ENCODE measurements around the gene GPR84.
"Not testable (repeated sequence)": the region's sequence is repeated elsewhere in the genome, so short reads cannot be mapped to it uniquely, and the experiment has no call there.

Gene GPR84

DNA sequence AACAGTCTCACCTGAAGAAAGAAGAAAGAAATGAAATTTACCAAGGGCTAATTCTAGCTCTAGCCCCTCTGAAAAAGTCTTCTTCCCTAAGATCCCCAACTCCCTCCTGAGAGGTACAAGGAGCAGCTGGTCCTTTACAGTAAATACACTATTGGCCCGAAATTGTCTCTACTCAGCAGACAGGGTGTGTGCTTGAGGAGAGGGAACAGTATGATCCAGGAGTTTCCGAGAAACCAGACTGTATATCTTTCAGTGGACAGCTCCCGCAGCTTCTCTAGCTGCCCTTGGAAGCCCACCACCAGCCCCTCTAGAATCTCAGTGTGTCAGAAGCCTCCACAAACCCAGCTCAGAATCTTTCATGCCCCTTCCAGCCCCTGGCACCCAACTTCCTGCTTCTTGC is 8.1 kb downstream of the GPR84 start:
- no peak for DNase-seq (ENCODE audit: low read depth, low spot score)

DNA sequence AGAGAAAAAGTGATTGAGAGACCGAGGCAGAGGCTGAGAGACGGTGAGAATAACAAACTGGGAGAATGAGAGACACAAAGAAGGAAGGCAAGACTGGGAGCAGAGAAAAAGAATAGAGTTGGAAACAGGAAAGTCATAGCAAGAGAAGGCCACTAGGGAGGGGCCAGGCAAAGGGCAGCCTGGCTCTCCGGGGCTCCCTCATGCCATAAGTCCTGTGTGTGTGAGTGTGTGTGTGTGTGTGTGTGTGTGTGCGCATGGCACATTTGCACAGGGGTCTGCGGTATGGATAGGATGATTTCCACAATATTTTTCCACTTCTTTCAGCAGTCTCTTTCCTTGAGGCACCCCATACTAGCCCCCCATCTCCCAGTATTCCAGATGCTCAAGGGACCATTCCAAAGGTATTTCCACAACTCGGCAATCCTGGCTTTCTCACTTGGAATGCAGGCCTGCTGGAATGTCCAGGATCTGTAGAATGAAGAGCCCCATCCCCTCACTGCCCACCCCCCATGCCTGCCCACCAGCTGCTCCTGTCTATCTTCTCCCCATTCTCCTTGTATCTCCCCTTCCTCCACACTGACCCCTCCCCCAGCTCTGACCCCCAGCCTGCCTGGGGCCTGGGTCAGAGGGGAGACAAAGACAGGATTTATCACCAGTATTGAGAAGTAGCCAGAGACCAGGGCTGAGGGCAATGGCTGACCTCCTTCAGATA is 9.0 kb downstream of the GPR84 start:
- DNase-seq (ENCODE audit: low read depth, low spot score), result no peak

DNA sequence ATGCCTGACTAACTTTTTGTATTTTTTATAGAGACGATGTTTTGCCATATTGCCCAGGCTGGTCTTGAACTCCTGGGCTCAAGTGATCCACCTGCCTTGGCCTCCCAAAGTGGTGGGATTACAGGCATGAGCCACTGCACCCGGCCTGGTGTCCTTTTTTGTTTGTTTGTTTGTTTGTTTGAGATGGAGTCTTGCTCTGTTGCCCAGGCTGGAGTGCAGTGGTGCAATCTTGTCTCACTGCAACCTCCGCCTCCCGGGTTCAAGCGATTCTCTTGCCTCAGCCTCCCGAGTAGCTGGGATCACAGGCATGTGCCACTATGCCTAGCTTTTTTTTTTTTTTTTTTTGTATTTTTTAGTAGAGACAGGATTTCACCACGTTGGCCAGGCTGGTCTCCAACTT is 10.0 kb downstream of the GPR84 start:
- not testable (repeated sequence) for DNase-seq (ENCODE audit: low read depth, low spot score)

DNA sequence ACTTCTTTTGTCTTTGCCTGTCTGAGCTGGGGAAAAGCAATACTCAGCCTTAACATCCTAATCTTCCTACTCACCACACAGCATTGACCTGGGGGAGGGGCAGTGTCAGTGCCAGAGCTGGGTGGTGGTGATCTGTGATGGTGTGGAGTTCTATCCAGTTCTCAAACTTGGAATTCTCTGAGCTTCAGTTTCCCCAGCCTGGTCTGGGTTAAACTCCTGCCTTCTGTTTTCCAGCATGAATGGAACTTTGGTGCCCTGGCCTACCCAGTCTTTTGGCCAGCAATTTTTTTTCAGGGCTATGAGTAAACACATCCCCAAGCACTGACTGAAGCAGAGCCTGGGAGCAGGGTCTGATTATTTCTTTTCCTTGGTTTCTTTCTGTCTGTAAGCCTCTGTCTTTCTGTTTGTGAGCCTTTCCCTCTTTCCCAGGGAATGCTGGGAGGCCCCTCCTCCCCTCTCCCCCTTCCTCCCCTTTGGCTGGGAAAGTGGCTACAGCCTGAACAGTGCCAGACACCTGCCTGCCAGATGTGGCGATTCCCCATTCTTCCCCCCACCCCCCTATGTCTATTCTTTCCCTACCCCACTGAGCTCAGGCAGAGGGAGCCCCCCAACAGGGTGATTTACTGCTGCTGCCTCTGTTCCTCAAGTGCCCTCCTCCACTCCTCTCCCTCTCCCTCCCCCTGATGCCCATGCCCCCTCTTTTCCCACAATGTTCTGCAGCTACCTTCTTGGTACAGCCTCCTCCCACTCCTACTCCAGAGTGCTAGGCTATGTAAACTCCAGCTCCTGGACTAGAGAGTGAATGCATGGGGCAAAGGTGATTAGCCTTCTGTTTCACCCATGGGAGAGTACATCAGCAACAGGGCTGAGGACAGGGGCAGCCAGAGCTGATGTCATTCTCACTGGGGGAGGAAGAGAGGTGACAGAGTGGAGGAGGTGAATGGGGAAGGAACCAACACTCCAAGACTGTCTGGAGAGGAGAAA is 11.1 kb downstream of the GPR84 start:
- DNase-seq (ENCODE audit: low read depth, low spot score), result no peak

DNA sequence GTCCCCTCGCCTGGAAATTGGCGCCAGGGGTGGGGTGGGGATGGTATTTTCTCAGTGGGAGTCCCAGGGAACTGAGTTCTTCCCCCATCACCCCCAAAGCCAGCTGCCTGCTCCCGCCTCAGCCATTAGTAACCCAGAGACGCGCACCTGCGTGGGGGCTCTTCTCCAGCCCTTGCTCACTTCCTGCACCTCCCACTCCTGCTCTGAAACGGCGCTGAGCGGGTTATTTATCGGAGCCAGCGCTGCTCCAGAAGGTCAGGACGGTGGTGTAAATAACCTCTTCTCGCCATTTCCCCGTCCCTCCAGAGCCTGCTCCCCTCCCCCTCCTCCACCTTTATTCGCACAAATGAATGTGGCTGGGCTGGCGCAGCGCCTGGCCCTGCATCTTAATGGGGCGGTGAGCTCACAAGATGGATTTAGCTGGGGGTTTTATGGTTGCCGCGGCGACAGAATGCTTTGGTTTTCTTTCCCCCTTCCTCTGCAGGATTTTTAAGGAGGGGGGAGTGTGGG is 12.2 kb downstream of the GPR84 start:
- no peak for DNase-seq (ENCODE audit: low read depth, low spot score)

DNA sequence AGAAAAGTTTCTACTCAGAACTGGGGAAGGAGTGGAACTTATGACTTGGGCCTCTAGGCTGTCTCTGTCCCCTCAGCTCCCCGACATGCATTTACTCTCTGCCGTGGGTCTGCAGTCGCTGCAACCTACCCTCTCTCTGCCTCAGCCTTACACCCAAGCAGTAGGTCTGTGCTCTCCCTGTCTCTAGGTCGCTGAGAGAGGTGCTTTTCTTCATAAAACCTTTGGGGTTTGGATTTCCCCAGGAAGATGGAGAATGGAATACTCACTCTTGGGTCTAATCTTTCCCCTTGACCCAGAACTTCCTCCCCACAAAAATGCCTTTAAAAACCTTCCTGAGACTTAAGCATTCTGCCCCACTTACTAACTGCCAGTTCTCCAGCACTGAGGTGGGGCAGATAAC is 12.9 kb downstream of the GPR84 start:
- no peak for DNase-seq (ENCODE audit: low read depth, low spot score)

DNA sequence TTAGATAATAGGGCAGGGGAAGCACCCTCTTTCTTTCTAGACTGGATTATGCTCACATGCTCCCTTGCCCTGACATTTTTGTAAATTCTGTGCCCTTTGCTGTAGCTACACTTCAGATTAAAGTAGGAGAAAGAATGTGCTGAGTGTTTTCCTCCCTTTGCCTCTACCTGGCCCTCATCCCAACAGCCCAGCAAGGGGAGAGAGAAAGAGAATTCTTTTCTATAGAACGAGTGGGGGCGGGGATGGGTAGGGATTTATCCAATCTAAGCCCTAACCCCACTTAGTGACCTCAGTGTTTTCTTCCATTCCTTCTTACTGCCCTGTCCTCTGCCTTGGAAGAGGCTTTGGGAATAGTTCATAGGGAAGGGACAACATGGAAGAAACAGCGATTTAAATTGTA is 13.5 kb downstream of the GPR84 start:
- DNase-seq (ENCODE audit: low read depth, low spot score), result no peak

DNA sequence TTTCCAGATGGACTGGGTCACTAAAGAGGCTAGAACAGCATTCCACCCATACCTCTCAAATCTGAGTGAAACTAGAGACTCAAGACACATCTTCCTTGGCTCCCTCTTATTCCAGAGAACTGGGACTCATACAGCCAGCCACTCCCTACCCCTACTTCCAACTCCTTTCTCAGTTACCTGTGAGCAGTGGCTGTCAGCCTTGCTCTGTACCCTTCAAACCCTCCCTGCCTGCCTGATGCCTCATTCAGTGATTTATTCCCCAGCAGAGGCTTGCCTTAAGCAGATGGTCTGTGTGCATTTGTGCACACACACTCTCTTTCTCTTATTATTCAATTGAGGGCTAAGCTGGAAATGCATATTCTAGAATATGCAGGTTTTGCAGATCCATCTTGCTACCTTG is 14.6 kb downstream of the GPR84 start:
- no peak for DNase-seq (ENCODE audit: low read depth, low spot score)

DNA sequence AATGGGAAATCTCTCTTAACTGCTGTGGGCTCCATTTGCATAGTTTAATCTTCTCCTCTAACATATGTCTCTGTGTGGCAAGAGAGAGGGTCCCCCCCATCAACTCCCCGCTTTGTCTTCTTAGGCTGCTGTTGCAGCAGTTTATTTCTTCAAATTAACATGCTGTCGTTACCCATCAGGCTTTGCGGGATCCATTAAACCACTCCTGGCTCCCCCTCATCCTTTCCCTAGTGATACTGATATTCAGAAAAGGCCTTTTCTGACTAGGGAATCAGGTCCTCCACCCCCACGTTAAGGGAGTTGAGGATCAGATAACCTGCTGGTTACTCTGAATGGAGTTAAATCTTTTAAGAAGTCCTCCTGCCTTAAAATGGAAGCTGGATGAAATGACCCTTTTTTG is 15.2 kb downstream of the GPR84 start:
- DNase-seq (ENCODE audit: low read depth, low spot score), result no peak

DNA sequence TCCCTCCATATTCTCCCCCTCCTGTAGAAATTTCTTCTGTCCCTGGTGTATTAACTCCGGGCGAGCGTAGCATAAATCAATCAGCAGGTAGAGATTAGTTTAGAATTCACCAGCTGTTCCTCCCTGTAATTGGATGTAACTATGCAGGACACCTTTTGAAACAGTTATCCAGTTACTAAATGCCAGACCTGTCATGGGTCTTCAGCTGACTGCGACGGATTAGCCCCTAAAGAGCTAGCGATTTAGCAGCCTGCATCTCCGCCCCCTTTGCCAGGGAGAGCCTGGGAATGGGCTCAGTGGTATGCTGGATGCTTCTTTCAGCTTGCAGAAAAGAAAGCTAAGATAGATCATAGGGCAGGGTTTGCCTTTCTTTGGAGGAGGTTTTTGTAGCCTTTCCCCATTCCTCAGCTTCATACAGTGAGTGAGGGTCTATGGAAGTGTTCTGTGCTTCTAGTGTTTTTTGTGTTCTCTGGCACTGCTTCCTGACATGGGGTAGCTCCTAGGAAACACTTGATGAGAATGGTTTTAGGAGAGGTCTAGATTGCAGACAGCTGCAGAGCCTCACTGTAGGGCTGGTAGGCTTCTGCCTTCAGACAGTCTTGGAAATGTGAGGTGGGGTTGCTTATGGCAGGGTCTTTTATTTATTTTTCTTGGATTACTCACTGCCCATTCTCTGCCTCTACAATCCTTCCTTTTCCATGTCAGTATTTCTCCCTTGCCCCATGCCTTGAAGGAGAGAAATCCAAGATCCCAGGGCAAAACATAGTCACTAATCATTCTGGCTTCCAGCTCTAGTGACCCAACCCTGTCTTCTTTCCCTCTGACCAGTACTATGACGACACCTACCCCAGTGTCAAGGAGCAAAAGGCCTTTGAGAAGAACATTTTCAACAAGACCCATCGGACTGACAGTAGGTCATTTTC is 22.6 kb downstream of the GPR84 start:
- DNase-seq (ENCODE audit: low read depth, low spot score), result no peak

DNA sequence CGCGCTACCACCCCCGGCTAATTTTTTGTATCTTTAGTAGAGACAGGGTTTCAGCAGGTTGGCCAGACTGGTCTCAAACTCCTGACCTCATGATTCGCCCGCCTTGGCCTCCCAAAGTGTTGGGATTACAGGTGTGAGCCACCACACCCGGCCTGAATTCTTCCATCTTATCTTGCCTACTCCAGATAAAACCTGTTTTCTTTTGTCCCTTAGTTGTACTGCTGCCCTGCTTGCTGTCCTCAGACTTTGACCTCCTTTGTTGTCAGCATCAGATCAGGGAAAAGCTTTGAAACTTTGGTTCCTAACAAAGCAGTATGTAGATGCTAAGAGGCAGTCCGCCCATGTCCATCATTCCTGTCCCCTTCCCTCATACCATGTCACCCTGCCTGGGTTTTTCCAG is 23.4 kb downstream of the GPR84 start:
- no peak for DNase-seq (ENCODE audit: low read depth, low spot score)

DNA sequence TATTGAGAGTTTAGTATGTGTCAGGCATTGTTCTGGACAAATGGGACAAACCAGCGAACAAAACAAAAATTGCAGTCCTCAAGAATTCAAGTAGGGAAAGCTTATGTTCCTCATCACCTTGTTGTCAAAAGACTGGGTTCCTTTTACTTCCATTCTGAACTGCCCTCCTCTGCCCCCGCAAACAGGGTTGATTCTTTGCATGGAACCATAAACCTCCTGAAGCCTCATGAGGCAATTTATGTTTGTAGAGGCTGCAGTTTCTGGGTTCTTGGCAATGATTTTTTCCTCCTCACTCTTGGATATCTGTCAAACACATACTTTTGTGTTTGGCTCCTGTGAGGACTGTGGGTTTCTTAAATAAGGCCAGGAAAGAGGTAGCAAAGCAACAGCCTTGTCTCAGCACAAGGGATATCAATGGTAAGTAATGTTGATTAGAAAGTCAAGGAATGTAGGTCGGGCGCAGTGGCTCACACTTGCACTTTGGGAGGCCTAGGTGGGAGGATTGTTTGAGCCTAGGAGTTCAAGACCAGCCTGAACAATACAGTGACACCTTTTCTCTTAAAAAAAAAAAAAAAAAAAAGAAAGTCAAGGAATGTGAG is 25.5 kb downstream of the GPR84 start:
- no peak for DNase-seq (ENCODE audit: low read depth, low spot score)

DNA sequence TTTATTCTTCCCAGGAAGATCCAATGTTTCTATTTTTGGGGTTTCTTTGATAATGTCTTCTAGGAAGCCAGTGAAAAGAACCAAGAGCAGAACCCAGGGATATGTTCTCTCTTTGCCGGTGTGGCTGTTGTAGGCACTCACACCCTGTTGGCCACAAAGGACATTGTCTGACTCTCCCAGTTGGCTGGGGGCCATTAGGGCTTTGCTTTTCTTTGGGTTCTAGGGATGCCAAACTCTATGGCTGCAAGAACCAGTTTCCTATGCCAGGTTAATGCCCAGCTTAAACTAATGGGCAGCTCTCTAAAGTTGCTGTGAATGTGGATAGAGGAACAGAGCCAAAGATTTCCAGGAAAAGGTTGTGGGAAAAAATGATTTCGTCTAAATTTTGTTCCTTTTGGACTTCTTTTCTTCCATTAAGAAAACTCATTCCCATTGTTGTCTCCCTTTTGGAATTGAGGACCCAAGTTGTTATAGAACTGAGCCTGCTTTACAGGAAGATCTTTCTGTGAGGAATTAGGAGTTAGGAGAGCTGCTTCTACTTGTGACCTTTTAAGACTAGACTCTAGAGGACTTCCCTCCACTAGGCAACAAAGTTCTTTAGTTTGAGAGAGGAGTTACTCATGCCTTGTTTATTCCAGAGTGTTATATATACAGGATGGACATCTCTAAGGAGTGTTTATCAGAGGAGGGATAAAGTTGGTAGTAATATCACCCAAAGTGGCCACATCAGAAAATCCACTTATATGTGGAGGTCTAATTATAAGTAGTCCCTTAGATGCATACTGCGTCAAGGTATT is 26.2 kb downstream of the GPR84 start:
- DNase-seq (ENCODE audit: low read depth, low spot score), result no peak

DNA sequence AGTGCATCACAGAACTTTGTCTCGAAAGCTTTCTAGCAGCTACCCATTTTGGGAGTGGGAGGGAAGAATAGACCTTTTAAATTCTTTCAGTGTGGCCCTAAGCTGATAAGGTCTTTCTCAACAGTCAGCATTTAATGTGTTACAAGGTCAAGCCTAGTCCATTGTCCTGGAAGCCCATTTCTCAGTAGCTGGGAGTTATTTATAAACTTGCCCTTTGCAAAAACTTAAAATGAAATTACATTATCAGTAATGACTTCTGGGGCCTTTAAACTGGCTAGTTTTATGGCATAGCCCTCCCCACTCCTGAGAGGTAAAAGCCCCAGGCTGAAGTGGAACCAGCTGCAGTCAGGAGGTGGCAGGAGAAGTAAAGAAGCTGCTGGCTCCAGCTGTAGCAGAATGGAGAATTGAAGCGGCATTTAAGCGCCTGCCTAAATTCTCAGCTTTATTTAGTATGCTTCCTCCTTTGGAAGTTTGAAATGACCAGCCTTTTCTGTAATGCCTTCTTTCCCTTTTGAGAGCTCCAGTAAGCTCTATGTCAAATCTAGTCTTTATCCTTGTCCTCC is 26.9 kb downstream of the GPR84 start:
- DNase-seq (ENCODE audit: low read depth, low spot score), result no peak

DNA sequence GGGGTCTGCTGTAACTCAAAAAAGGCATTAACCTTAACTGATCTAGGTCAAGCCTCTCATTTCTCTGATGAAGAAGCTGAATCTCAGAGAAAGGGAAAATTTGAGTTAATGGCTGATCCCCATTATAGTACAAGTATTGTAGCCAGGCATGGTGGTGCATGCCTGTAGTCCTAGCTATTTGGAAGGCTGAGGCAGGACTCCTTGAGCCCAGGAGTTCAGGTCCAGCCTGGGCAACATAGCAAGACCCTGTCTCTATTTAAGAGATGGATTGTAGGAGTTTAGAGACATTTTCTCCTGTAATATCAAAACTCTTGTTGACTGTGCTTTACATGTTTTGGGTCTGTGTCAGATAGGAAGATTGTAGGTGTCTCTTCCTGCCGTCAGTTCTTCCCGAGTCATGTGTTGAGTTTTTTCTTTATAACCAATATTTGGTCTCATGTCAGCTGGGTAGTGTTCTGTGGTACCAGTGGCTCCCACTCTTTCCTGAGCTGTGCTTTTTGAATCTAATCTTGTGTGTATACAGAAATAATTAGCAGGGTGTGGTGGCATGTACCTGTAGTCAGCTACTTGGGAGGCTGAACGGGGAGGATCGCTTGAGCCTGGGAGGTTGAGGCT is 30.8 kb downstream of the GPR84 start:
- no peak for DNase-seq (ENCODE audit: low read depth, low spot score)

DNA sequence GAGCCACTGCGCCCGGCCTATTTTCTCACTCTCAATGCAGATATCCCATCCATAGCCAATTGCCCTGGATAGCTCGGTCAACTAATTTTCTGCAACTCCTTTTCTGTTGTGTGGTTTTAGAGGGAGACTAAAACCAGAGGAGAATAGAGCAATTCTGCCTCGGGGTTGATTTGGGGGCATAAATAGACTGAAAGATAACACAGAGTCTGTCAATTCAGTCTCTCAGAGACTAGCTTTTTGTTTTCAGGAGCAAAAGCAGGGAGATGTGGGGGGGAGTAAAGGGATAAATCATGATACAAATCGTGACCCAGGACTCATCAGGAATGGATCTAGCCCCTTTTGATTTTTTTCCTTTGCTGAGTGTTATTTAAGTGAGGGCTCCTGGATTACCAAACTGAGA is 32.8 kb downstream of the GPR84 start:
- DNase-seq (ENCODE audit: low read depth, low spot score), result no peak

DNA sequence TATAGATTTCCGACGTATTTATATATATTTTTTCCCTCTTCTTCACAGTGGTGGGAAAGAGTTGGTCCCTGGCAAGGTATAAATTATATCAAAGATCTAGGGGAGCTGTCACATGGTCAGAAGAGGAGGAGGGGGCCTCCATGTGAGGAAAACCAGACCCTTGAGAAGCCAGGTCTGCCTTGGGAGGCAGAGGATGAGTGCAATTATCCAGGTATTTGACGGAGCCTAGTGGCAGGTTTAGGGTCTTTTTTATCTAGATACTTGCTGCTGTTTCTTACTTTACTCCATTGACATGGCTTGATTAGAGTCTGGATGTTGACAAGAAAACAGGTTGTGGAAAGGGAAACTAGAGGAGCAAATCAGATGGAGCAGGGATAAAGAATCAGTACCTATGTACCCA is 33.8 kb downstream of the GPR84 start:
- no peak for DNase-seq (ENCODE audit: low read depth, low spot score)

DNA sequence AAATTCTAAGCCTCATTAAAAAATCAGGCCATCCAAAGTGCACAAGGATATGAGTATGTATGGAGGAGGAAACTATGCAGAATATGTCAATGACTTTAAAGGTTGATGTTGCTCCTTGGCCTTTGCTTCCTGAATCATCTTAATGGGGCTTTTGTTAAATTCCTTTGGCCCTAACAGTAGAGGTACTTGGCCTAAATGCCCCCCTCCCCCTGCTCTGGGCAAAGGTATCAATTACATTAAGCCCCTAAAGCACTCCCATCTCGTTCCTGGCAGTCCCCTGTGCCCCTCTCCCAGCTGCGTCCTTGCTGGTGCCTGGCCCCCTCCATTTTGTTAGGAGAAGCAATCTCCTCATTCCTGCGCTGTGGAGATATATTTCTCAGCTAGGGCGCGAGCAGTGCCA is 34.5 kb downstream of the GPR84 start:
- no peak for DNase-seq (ENCODE audit: low read depth, low spot score)

DNA sequence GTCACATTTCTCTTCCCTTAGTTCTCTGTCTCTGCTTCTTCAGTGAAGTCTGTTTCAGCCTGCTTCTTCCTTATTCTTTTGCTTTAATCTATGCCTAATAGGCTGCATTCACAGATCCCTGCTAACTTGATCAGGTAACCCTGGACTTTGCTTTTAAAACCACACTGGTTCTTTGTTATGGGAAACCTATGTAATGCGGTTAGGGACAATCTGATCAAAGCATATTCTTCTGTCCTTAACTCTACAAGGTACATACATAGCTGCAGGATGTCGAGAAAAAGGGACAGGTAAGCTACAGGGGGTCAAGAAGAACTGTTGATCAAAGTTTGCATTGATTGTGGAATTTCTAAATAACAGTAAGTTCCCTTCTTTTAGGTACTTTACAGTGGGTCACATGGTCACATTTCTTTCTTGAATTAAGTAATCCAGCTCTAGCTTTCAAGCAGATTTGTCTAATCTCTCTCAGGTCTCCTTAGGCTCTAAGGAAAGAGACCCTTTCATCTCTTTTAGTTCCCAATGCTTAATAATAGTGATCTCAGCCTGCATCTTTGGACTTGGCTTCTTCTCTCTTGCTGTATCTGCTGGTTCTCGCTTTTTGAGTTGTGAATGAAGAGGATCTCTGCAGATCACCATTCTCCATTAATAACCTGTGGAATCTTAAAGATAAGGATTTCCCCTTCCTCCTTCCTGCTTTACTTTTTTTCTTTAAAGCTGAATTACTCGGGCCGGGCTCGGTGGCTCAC is 35.5 kb downstream of the GPR84 start:
- no peak for DNase-seq (ENCODE audit: low read depth, low spot score)
